Measurements from ENCODE around the gene EXOC1L.

Gene EXOC1L, protein sequence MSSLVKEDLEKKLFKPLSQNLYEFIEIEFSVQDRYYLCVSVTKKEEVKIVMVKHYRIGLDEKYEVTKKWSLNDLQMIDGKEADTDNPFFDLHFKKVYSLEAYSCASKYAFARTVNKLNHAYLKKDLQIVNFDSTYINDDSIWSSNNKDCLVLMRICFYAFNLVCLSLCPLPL

DNA sequence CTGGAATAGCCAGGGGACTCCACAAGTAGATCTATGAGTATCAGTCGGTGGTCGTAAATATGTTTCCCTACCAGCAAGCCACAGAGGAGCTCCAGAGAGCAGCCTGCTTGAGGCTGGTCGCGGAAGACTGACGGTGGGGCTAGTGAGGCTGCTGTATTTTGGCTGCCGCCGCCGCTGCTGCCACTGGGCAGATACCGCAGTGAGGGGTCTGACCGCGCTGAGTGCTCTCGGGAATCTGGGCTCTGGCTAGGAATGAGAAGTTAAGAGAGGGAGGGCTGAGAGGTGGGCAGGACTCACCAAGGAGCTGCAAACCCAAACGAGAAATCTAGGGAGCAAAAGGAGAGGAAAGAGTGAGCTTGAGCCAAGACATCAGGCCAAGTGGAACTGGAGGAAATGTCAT is at the start of gene EXOC1L:
Gene EXOC1L, plus strand, starts transcription at position 157 of the 400 bp plus-strand sequence. Its CDS starts 237 bp downstream, at position 394.
- in situ Hi-C loops (cut with MboI; ENCODE audit: low sequenced_read_pairs): no loop called here

- in situ Hi-C loops (cut with MboI; ENCODE audit: low sequenced_read_pairs): no loop called here
Observed at GRCh38 chr4:55770662-55771061, 48.9 kb upstream of the EXOC1L start.

DNA sequence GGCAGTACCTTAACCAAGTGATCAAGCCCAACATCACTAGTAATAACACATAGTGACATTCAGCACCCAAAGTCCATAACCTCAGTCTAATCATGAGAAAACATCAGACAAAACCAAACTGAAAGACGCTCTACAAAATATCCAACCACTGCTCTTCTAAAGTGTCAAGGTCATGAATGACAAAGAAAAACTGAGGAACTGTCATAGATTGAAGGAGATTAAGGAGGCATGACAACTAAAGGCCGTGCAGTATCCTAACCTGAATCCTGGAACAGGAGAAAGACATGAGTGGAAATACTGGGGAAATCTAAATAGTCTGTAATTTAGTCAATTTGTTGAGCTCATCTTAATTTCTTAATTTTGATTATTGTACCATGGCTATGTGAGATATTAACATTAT is 38.2 kb upstream of the EXOC1L start:
- in situ Hi-C loops (cut with MboI; ENCODE audit: low sequenced_read_pairs): no loop called here

DNA sequence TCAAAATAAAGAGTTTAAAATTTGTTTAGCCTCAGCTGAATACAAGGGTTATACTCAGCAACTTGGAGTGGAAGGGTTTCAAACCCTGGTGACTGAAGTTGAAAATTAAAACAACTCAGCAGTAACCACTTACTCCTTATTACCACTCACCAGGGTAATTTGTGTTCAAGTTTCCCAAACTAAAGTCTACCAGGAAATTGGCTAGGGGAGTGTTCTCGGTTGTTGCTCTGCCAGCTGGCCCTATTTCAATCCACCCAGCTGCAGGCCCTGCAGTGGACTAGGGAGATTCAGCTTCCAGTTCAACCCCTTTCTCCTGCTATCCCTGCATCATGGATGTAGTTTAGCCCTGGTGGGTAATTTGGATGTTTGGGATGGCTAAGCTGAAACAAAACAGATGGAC is 37.8 kb upstream of the EXOC1L start:
- in situ Hi-C loops (cut with MboI; ENCODE audit: low sequenced_read_pairs): no loop called here

- in situ Hi-C loops (cut with MboI; ENCODE audit: low sequenced_read_pairs): no loop called here
Observed at GRCh38 chr4:55783584-55783983, 36.0 kb upstream of the EXOC1L start.

GRCh38 chr4:55784747-55785146 is 34.8 kb upstream of the EXOC1L start:
- in situ Hi-C loops (cut with MboI; ENCODE audit: low sequenced_read_pairs): no loop called here

DNA sequence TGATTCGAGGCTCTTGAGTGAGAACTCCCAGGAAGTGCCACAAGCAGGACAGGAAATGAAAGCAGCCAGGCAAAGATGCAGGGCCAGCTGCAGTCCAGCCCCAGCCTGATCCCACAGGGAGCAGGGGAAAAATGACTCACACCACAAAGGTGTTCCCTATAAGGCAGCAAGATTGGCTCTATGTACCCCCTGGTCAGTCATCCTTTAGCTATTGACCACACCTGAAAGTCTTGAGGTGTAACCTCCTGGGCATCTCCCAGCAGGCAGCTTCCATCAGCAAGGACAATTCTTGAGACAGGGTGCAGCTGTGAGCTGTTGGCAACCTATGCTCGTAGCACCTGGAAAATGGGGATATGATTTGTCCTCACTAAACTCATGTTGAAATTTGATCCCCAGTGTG is 27.9 kb upstream of the EXOC1L start:
- in situ Hi-C loops (cut with MboI; ENCODE audit: low sequenced_read_pairs): no loop called here

DNA sequence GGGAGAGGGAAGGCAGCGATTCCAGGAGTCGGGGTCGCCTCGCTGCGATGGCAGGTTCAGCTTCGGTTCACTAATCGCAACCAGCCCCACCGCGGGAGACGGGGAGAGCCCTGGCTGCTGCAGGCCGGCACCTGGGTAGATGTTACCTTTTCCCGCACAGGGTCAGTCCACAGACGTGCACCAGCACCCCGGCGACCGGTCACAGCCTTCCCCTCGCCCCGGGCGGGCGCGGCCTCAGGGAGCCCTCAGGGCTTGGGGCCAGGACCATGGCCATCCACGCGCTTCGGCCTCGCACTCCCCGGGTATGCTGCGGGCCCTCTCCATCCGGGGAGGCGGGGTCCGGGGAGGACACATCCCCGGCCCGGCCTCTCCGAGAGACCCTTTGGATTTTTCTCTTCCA is 26.1 kb upstream of the EXOC1L start:
- in situ Hi-C loops (cut with MboI; ENCODE audit: low sequenced_read_pairs): no loop called here

GRCh38 chr4:55794053-55794452 is 25.5 kb upstream of the EXOC1L start:
- in situ Hi-C loops (cut with MboI; ENCODE audit: low sequenced_read_pairs): no loop called here

DNA sequence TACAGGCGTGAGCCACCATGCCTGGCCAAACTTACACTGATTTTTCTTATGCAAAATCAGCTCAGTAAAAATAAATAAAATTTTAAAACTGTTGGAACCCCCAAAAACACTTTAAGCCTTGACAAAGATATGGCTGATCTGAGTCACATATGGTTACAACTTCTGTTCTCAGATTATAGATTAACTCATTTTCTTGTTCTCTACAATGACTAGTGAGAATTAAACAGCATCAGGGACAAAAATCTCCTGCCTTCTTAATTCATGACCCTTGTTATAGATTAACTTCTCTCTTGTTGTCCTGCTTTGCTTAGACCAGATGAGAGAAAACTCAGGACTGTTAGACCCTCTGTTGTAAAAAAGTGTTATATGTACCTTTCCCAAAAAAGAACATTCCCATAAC is 24.2 kb upstream of the EXOC1L start:
- in situ Hi-C loops (cut with MboI; ENCODE audit: low sequenced_read_pairs): no loop called here

DNA sequence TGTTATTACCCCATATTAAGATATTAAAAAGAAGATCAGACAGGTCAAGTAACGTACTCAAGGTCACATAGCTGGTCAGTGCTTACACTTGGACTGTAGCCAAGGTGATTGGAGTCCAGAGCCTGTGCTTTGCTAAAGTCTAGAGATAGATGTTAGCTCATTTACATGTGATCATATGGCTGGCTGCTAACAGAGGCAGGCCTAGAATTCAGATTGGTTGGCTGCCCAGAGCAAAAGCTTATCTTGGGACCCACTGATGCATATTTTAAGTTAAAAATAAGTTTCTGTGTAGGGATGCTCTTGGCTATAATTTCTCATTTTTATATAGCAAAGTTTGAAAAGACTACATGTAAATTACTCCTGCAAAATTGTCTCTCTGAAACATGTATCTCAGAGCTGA is 18.1 kb upstream of the EXOC1L start:
- in situ Hi-C loops (cut with MboI; ENCODE audit: low sequenced_read_pairs): no loop called here

GRCh38 chr4:55807556-55807955 is 12.0 kb upstream of the EXOC1L start:
- in situ Hi-C loops (cut with MboI; ENCODE audit: low sequenced_read_pairs): no loop called here

GRCh38 chr4:55808186-55808585 is 11.4 kb upstream of the EXOC1L start:
- in situ Hi-C loops (cut with MboI; ENCODE audit: low sequenced_read_pairs): no loop called here

DNA sequence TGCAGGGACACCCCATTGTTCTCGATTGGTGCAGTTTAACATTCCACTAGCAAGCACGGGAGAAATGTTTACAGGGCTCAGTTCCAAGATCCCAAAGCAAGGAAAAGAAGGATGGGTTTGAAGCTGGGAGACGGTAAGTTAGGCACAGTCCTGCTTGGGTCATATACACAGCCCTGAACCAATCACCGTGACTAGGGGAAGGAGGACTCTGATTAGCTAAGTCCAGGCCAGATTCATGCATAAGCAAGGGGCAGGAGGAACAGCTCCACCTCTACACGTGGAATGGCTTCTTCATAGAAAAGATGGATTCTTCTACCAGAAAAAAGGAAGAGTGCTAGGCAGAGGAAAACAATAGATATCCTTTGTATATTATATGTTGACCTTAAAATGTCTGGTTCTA is 11.0 kb upstream of the EXOC1L start:
- in situ Hi-C loops (cut with MboI; ENCODE audit: low sequenced_read_pairs): no loop called here

- in situ Hi-C loops (cut with MboI; ENCODE audit: low sequenced_read_pairs): no loop called here
Observed at GRCh38 chr4:55817691-55818090, 1.9 kb upstream of the EXOC1L start.

DNA sequence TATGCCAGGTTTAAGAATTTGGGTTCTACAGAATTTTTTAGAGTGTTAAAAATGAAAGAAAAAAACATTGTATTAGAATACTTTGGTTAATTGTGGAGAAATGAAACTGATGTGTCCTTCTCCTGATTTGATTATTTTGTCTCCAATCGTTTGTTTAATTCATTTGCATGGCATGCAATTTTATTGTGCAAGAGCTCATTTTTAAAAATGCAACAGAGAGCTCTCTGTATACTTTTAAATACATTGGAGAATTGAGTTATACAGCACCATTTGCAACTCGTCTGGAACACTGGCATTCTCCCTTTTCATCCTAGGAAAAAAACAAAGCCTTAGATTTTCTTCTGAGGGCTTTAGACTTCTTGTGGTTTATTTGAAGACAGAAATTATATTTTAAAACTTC is 689 bp downstream of the EXOC1L start:
- in situ Hi-C loops (cut with MboI; ENCODE audit: low sequenced_read_pairs): no loop called here

- in situ Hi-C loops (cut with MboI; ENCODE audit: low sequenced_read_pairs): no loop called here
Observed at GRCh38 chr4:55822329-55822728, 2.7 kb downstream of the EXOC1L start.

DNA sequence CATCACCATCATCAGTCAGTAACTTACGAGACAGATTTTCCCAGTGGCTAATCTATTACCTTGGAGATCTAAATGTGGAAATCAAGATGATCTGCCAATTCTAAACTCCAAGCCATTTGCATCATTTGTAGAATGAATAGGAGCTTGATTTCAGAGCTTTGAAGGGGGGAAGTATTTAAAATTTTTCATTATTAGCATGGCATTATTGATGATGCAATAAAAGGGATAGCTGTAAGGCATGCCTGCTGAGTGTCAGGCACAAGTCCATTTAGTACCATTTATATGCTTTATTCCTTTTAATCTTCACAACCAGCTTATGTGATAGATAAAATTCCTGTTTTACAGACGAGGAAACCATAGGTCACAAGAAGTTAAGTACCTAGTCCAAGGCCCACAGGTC is 5.3 kb downstream of the EXOC1L start:
- in situ Hi-C loops (cut with MboI; ENCODE audit: low sequenced_read_pairs): no loop called here

DNA sequence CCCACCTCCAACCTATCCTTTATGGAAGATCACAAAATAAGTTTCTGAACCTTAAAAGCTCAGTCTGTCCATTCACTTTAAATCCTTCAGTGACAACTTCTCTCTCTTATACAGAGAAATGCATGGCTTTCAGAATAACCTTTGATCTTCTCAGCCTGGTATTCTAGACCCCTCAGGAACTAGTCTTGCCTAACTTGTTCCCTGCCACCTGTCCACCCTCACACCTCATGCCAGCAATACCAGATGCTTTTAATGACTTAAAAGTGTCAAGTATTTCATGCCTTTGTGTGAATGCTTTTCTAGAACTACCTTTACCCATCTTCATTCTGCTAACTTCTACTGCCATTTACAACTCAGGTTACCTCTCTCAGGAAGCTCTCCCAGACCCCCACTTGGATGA is 7.4 kb downstream of the EXOC1L start:
- in situ Hi-C loops (cut with MboI; ENCODE audit: low sequenced_read_pairs): no loop called here

DNA sequence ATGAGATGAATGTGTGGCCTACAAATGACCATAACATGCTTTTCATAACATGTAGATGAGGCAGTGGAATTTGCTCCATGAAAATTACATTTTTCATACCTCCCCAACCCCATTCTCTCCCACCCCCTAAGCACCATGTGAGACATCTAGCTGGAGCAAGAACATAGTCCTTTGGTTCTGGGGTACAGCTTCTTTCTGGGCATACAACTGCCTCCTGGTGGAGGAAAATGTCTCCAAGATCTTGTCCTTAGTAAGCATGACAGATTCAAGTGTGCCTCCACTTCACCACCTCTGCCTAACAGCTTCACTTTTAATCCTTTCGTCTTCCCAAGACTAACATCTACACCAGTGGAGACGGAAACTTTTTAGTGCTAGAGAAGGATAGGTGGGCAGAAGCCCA is 8.0 kb downstream of the EXOC1L start:
- in situ Hi-C loops (cut with MboI; ENCODE audit: low sequenced_read_pairs): no loop called here

DNA sequence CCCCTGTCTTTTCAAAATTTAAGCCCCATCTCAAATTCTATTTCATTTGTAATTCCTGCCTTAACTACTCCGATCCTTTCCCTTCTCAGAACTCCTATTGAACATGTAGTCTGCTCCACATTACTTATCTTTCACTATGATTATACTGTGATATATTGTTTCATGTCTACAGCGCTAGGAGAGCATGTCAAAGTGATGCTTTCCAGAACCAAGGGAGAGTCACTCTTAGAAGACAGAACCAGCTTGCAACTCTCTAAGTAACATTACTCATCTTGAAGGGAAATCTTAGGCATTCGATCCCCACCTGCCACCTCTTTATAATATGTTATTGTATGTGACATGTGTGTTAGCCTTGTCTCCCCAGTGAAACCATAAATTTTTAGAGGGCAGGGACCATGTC is 10.5 kb downstream of the EXOC1L start:
- in situ Hi-C loops (cut with MboI; ENCODE audit: low sequenced_read_pairs): no loop called here

GRCh38 chr4:55830716-55831115 is 11.1 kb downstream of the EXOC1L start:
- in situ Hi-C loops (cut with MboI; ENCODE audit: low sequenced_read_pairs): no loop called here

GRCh38 chr4:55834086-55834795 is 14.7 kb downstream of the EXOC1L start:
- in situ Hi-C loops (cut with MboI; ENCODE audit: low sequenced_read_pairs): no loop called here

Data from HL-60/S4 (cell line).